ENCODE data around the gene FAM3D.
"Not testable (repeated sequence)": the region's sequence is repeated elsewhere in the genome, so short reads cannot be mapped to it uniquely, and the experiment has no call there.

FAM3D gene, protein sequence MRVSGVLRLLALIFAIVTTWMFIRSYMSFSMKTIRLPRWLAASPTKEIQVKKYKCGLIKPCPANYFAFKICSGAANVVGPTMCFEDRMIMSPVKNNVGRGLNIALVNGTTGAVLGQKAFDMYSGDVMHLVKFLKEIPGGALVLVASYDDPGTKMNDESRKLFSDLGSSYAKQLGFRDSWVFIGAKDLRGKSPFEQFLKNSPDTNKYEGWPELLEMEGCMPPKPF
- 0 reads per million in 3 donors for total RNA-seq

DNA sequence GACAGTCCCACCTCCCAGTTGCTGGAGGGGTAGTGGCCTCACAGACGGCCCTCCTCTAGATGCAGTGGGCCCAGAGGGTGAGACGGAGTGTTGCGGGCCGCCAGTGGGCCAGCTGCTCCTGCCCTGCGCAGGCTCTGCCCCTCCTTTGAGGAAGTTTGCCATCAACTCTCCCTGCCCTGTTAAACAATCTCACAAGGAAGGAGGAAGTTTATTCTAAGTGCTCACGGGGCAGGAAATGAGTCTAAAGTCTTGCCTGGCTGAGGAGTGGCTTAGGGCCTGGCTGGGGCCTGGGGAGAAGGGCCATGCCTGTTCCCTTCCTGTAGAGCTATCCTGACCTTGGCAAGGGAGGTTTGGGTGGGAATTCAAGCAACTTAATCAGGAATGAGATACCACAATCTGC lies at the start of gene FAM3D:
Gene FAM3D (minus strand): TSS at position 92 of the 400 bp plus-strand sequence. CDS start 11,211 bp downstream, outside the sequence.
- Histone ChIP-seq H3K27ac (ENCODE audit: insufficient read depth, low read length, poor library complexity, severe bottlenecking) (no peak within 1 kb of the TSS), H3K4me1 (ENCODE audit: control insufficient read depth, insufficient read depth, low read length, poor library complexity, severe bottlenecking) (no peaks in the 10 kb centered on the region), H3K9me3 (ENCODE audit: control insufficient read depth, low read length) (no peaks in the 10 kb centered on the region), H3K36me3 (ENCODE audit: control insufficient read depth, insufficient read depth, low read length) (no peaks in the 10 kb centered on the region), H3K4me3 (ENCODE audit: insufficient read depth, low read depth, low read length, poor library complexity, severe bottlenecking) (no peak within 1 kb of the TSS), H3K27me3 (replicated peaks; ENCODE audit: control insufficient read depth, insufficient read depth, low read length, poor library complexity, severe bottlenecking) (no peaks in the 10 kb centered on the region)
- no peak for DNase-seq

DNA sequence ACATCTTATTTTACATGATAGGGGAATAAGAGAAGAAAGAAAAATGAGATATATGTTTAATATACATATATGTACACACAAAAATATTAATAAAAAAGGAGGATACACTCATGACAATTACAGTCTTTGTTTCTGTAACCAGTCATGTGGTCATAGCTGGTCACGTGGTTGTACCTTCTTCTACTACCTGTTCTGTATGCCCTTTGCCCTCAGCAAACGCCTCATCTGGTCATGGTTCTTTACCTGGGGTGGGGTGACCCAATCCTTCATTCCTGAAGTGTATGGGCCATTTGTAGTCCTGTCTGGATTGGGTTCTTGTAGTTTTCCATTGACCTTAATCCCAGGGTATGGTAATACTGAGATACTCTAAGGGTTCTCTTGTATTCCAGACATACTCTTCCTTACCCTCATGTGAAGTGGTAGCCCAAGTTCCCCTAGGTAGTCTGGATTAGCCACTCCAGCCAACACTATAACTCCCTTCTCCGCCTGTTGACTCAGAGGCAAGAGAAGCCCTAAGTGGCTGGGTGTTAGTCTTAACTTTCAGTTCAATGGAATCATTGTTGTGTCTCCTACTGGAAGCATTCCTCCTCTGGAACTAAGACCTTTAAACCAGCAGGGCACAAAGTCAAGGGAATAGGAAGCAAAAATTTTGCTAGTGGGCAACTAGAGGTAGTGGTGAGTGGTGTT lies 47.3 kb upstream of the FAM3D start:
- Histone ChIP-seq H3K36me3 (ENCODE audit: control insufficient read depth, insufficient read depth, low read length) (no peaks in the 10 kb centered on the region), H3K4me1 (ENCODE audit: control insufficient read depth, insufficient read depth, low read length, poor library complexity, severe bottlenecking) (no peaks in the 10 kb centered on the region), H3K9me3 (ENCODE audit: control insufficient read depth, low read length) (no peaks in the 10 kb centered on the region), H3K4me3 (ENCODE audit: insufficient read depth, low read depth, low read length, poor library complexity, severe bottlenecking) (no peak overlapping the region), H3K27ac (ENCODE audit: insufficient read depth, low read length, poor library complexity, severe bottlenecking) (no peak overlapping the region), H3K27me3 (replicated peaks; ENCODE audit: control insufficient read depth, insufficient read depth, low read length, poor library complexity, severe bottlenecking) (no peaks in the 10 kb centered on the region)
- no peak for DNase-seq

DNA sequence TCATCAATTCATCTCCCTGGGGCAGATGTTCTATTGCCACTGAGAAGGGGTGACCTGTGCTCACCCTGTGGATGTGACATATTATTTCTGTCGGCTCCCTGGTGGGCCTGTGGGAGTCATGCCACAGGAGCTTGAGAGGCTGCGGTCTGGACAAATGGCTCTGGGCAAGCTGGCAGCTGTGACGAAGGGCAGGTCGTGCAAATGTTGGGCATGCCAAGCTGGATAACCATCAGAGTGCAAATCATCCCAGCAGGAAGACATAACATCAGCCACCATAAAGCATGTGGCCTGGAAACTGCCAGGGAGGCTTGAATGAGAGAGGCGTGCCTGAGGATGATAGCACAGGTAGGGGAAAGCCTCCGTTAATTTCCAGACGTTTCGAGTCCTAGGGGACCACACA lies 45.3 kb upstream of the FAM3D start:
- no peaks in the 10 kb centered on the region for H3K9me3 ChIP-seq (ENCODE audit: control insufficient read depth, low read length)
- H3K27ac ChIP-seq (ENCODE audit: insufficient read depth, low read length, poor library complexity, severe bottlenecking): no peak overlapping the region
- H3K36me3 ChIP-seq (ENCODE audit: control insufficient read depth, insufficient read depth, low read length): no peaks in the 10 kb centered on the region
- no peaks in the 10 kb centered on the region for H3K4me1 ChIP-seq (ENCODE audit: control insufficient read depth, insufficient read depth, low read length, poor library complexity, severe bottlenecking)
- H3K4me3 ChIP-seq (ENCODE audit: insufficient read depth, low read depth, low read length, poor library complexity, severe bottlenecking): no peak overlapping the region
- no peak for DNase-seq
- H3K27me3 ChIP-seq (replicated peaks; ENCODE audit: control insufficient read depth, insufficient read depth, low read length, poor library complexity, severe bottlenecking): no peaks in the 10 kb centered on the region

DNA sequence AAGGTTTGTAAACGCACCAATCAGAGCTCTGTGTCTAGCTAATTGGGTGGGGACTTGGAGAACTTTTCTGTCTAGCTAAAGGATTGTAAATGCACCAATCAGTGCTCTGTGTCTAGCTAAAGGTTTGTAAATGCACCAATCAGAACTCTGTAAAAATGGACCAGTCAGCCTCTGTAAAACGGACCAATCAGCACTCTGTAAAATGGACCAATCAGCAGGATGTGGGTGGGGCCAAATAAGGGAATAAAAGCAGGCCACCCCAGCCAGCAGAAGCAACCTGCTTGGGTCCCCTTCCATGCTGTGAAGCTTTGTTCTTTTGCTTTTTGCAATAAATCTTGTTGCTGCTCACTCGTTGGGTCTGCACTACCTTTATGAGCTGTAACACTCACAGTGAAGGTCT lies 42.4 kb upstream of the FAM3D start:
- not testable (repeated sequence) for H3K36me3 ChIP-seq (ENCODE audit: control insufficient read depth, insufficient read depth, low read length); H3K27me3 ChIP-seq (replicated peaks; ENCODE audit: control insufficient read depth, insufficient read depth, low read length, poor library complexity, severe bottlenecking); H3K27ac ChIP-seq (ENCODE audit: insufficient read depth, low read length, poor library complexity, severe bottlenecking); H3K4me1 ChIP-seq (ENCODE audit: control insufficient read depth, insufficient read depth, low read length, poor library complexity, severe bottlenecking); H3K9me3 ChIP-seq (ENCODE audit: control insufficient read depth, low read length); DNase-seq; H3K4me3 ChIP-seq (ENCODE audit: insufficient read depth, low read depth, low read length, poor library complexity, severe bottlenecking)

DNA sequence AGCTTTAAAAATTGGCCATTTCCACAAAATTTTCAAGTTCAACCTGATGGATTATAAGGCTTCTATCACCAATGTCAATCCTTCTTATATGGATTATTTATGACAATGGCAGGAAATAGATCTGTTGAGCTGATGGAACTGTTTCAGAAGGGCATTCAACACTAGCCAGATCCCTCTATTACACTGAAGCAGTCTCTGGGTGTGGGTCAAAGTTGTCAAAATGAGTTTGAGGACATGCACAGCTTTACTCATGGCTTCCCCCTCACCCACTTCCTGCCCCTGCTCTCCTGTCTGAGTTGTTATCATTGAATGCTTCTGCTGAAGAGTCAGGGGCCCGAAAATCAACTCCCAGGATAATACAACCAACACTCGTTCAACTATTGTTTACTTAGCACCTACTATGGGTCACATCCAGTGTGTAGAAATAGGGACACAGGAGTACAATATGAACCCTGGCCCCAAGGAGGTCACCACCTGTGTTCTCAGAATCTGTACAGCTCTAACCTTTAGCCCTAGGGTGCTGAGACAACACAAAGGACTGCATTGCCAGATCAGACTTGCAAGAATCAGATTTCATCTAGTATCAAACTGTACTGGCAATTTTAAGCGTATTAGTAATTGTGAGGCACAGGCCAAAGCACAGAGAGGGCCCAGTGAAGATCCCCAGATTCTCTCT lies 41.7 kb upstream of the FAM3D start:
- H3K4me3 ChIP-seq (ENCODE audit: insufficient read depth, low read depth, low read length, poor library complexity, severe bottlenecking): no peak overlapping the region
- no peak overlapping the region for H3K27ac ChIP-seq (ENCODE audit: insufficient read depth, low read length, poor library complexity, severe bottlenecking)
- DNase-seq: no peak
- no peaks in the 10 kb centered on the region for H3K4me1 ChIP-seq (ENCODE audit: control insufficient read depth, insufficient read depth, low read length, poor library complexity, severe bottlenecking)
- no peaks in the 10 kb centered on the region for H3K36me3 ChIP-seq (ENCODE audit: control insufficient read depth, insufficient read depth, low read length)
- H3K27me3 ChIP-seq (replicated peaks; ENCODE audit: control insufficient read depth, insufficient read depth, low read length, poor library complexity, severe bottlenecking): no peaks in the 10 kb centered on the region
- H3K9me3 ChIP-seq (ENCODE audit: control insufficient read depth, low read length): no peaks in the 10 kb centered on the region

DNA sequence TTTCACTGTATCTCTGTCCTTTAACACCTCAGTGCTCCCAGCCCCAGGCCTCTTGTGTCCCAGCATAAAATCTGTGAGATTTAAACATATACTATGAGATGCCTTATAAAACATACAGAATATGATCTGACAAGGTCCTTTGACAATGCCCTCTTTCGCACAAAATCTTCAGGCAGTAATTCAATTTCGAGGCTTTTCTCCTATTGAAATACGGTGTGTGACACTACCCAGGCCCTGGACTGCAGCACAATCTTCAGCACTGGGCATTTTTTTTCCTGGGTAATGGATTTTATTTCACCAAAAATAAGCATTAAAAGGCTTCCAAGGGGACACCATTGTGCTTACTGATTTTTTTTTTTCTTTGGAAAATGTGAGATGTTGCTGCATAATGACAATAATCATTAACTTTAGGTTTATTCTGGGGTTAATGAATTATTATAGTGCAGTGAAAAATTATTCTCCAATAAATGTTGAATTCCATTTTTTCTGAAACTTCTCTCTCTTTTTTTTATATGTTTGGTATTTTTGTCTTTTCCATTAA lies 40.9 kb upstream of the FAM3D start:
- Histone ChIP-seq H3K27me3 (replicated peaks; ENCODE audit: control insufficient read depth, insufficient read depth, low read length, poor library complexity, severe bottlenecking) (no peaks in the 10 kb centered on the region), H3K9me3 (ENCODE audit: control insufficient read depth, low read length) (no peaks in the 10 kb centered on the region), H3K4me3 (ENCODE audit: insufficient read depth, low read depth, low read length, poor library complexity, severe bottlenecking) (no peak overlapping the region), H3K4me1 (ENCODE audit: control insufficient read depth, insufficient read depth, low read length, poor library complexity, severe bottlenecking) (no peaks in the 10 kb centered on the region), H3K27ac (ENCODE audit: insufficient read depth, low read length, poor library complexity, severe bottlenecking) (no peak overlapping the region), H3K36me3 (ENCODE audit: control insufficient read depth, insufficient read depth, low read length) (no peaks in the 10 kb centered on the region)
- no peak for DNase-seq

DNA sequence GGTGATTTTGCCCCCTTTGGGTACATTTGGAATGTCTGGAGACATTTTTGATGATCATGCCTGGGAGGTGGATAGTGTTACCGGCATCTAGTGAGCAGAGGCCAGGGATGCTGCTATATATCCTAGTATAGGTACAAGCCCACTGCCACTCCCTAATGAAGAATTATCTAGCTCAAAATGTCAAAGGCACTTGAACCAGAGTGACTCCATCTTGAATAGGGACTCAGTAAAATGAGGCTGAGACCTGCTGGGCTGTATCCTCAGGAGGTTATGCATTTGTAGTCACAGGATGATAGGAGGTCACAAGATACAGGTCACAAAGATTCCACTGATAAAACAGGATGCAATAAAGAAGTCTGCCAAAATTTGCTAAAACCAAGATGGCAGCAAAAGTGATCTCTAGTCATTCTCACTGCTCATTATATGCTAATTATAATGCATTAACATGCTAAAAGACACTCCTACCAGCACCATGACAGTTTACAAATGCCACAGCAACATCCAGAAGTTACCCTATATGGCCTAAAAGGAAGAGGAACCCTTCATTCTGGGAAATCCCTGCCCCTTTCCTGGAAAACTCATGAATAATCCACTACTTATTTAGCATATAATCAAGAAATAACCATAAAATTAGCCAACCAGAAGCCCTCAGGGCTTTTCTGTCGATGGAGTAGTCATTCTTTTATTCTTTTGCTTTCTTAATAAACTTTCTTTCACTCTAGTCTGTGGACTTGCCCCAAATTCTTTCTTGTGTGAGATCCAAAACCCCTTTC lies 40.0 kb upstream of the FAM3D start:
- no peaks in the 10 kb centered on the region for H3K27me3 ChIP-seq (replicated peaks; ENCODE audit: control insufficient read depth, insufficient read depth, low read length, poor library complexity, severe bottlenecking)
- no peak overlapping the region for H3K4me3 ChIP-seq (ENCODE audit: insufficient read depth, low read depth, low read length, poor library complexity, severe bottlenecking)
- H3K36me3 ChIP-seq (ENCODE audit: control insufficient read depth, insufficient read depth, low read length): no peaks in the 10 kb centered on the region
- no peak for DNase-seq
- no peaks in the 10 kb centered on the region for H3K9me3 ChIP-seq (ENCODE audit: control insufficient read depth, low read length)
- no peaks in the 10 kb centered on the region for H3K4me1 ChIP-seq (ENCODE audit: control insufficient read depth, insufficient read depth, low read length, poor library complexity, severe bottlenecking)
- no peak overlapping the region for H3K27ac ChIP-seq (ENCODE audit: insufficient read depth, low read length, poor library complexity, severe bottlenecking)

DNA sequence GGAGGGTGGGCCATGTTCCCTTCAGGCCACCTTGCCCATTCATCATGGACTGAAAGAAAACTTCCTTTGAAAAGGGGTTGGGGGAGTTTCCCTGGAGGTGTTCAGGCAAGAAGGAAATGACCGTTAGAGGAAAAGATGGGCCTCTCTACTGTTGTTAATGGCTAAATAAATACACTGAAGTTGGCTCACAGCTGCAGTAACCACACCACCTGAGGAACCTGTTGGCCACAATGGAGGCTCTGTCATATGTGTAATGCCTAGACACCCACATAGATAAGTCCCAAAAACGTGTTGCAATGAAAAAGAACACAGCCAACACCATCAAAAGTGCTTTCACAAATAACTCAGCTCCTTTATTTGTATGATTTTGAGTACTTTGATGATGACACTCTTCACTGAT lies 38.2 kb upstream of the FAM3D start:
- Histone ChIP-seq H3K4me3 (ENCODE audit: insufficient read depth, low read depth, low read length, poor library complexity, severe bottlenecking) (no peak overlapping the region), H3K9me3 (ENCODE audit: control insufficient read depth, low read length) (no peaks in the 10 kb centered on the region), H3K4me1 (ENCODE audit: control insufficient read depth, insufficient read depth, low read length, poor library complexity, severe bottlenecking) (no peaks in the 10 kb centered on the region), H3K27me3 (replicated peaks; ENCODE audit: control insufficient read depth, insufficient read depth, low read length, poor library complexity, severe bottlenecking) (no peaks in the 10 kb centered on the region), H3K36me3 (ENCODE audit: control insufficient read depth, insufficient read depth, low read length) (no peaks in the 10 kb centered on the region), H3K27ac (ENCODE audit: insufficient read depth, low read length, poor library complexity, severe bottlenecking) (no peak overlapping the region)
- no peak for DNase-seq

DNA sequence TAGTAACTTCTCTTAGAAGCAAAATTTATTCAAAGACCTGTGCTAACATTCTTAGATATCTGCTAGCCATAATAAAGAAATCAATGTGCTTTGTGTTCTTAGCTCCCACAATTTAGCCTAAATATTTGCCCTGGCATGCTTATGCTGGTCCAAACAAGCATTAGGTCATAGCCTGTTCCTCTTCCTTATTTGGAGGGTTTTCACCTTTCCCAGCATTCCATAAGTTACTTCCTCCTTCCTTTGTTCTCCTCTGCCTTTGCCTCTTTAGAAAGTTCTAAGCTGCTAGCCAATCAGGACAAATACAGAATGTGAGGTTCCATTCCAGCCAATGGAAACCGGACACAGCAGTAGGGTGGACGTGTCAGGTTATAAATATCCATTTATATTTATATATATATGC lies 37.7 kb upstream of the FAM3D start:
- not testable (repeated sequence) for H3K36me3 ChIP-seq (ENCODE audit: control insufficient read depth, insufficient read depth, low read length); H3K27me3 ChIP-seq (replicated peaks; ENCODE audit: control insufficient read depth, insufficient read depth, low read length, poor library complexity, severe bottlenecking); H3K9me3 ChIP-seq (ENCODE audit: control insufficient read depth, low read length); DNase-seq; H3K4me1 ChIP-seq (ENCODE audit: control insufficient read depth, insufficient read depth, low read length, poor library complexity, severe bottlenecking); H3K27ac ChIP-seq (ENCODE audit: insufficient read depth, low read length, poor library complexity, severe bottlenecking); H3K4me3 ChIP-seq (ENCODE audit: insufficient read depth, low read depth, low read length, poor library complexity, severe bottlenecking)

All from effector memory CD4-positive, alpha-beta T cell (primary cell).